ENCODE measurements around the gene THOC6. TPM values are rescaled to one million over a fixed set of nuclear protein-coding genes. Genes with fewer than 3 reads are reported as not detected.
"Not testable (repeated sequence)": the region's sequence is repeated elsewhere in the genome, so short reads cannot be mapped to it uniquely, and the experiment has no call there.

THOC6 gene
- total RNA-seq, 1 experiment from 2014 or later: 56.7 TPM

GRCh38 chr16:3051009-3051408 lies 27.2 kb downstream of the THOC6 start:
- no peaks in the 10 kb centered on the region for H3K9me3 ChIP-seq (ENCODE audit: control insufficient read depth, insufficient read depth, low read depth, low read length)
- no peak overlapping the region for H3K4me3 ChIP-seq (ENCODE audit: low read depth in 2 of 2, low read length in 2 of 2)
- ChIA-PET CTCF (no interaction called here), POLR2A (no interaction called here)
- H3K4me1 ChIP-seq (ENCODE audit: control insufficient read depth, insufficient read depth, low read length): no peaks in the 10 kb centered on the region
- no peaks in the 10 kb centered on the region for H3K36me3 ChIP-seq (ENCODE audit: control insufficient read depth, insufficient read depth, low read length)
- no peaks in the 10 kb centered on the region for H3K27me3 ChIP-seq (ENCODE audit: control insufficient read depth, insufficient read depth, low read length)
- intact Hi-C loops (cut with micrococcal nuclease; ENCODE audit: unreplicated experiment) (loop anchor here (10.0 kb wide), 1 partner anchor 74 kb away; no protein-coding TSS in a partner anchor), in situ Hi-C loops (cut with HindIII; ENCODE audit: low pct_unique_long_range_greater_than_20kb, low sequenced_read_pairs) (no loop called here)
- DNase-seq (ENCODE audit: low read depth, low spot score) (no peak), ATAC-seq (no peak)
- TF ChIP-seq REST (IDR thresholded peaks at IDR 0.05; ENCODE audit: insufficient read depth in 1 of 2, low read depth in 2 of 2, low read length in 1 of 2) (no peak), SIN3A (IDR thresholded peaks at IDR 0.05; ENCODE audit: borderline replicate concordance, insufficient read depth, low read depth, low read length) (no peak), POLR2AphosphoS5 (IDR thresholded peaks at IDR 0.05; ENCODE audit: low read depth, low read length) (no peak), TCF7L2 (IDR thresholded peaks at IDR 0.05; ENCODE audit: low read depth, low read length) (no peak), CTCF (IDR thresholded peaks at IDR 0.05) (no peak)
- no TSS peak for BruUV-seq (replicated peaks)
- H3K27ac ChIP-seq (ENCODE audit: low read length): no peak overlapping the region

- no peak for TF ChIP-seq TCF7L2 (IDR thresholded peaks at IDR 0.05; ENCODE audit: low read depth, low read length)
- no peak for TF ChIP-seq CTCF (IDR thresholded peaks at IDR 0.05)
- TF ChIP-seq POLR2AphosphoS5 (IDR thresholded peaks at IDR 0.05; ENCODE audit: low read depth, low read length): no peak
- TF ChIP-seq SIN3A (IDR thresholded peaks at IDR 0.05; ENCODE audit: borderline replicate concordance, insufficient read depth, low read depth, low read length): no peak
- TF ChIP-seq REST (IDR thresholded peaks at IDR 0.05; ENCODE audit: insufficient read depth in 1 of 2, low read depth in 2 of 2, low read length in 1 of 2): no peak
- ATAC-seq: no peak
- BruUV-seq (replicated peaks): no TSS peak
- no peak overlapping the region for H3K4me3 ChIP-seq (ENCODE audit: low read depth in 2 of 2, low read length in 2 of 2)
- no peaks in the 10 kb centered on the region for H3K27me3 ChIP-seq (ENCODE audit: control insufficient read depth, insufficient read depth, low read length)
- POLR2A ChIA-PET: no interaction called here
- CTCF ChIA-PET: no interaction called here
- no peak for DNase-seq (ENCODE audit: low read depth, low spot score)
- no peaks in the 10 kb centered on the region for H3K9me3 ChIP-seq (ENCODE audit: control insufficient read depth, insufficient read depth, low read depth, low read length)
- H3K4me1 ChIP-seq (ENCODE audit: control insufficient read depth, insufficient read depth, low read length): no peaks in the 10 kb centered on the region
- no peaks in the 10 kb centered on the region for H3K36me3 ChIP-seq (ENCODE audit: control insufficient read depth, insufficient read depth, low read length)
- intact Hi-C loops (cut with micrococcal nuclease; ENCODE audit: unreplicated experiment) (loop anchor here (10.0 kb wide), 1 partner anchor 73 kb away; no protein-coding TSS in a partner anchor), in situ Hi-C loops (cut with HindIII; ENCODE audit: low pct_unique_long_range_greater_than_20kb, low sequenced_read_pairs) (no loop called here)
- H3K27ac ChIP-seq (ENCODE audit: low read length): no peak overlapping the region
Observed at GRCh38 chr16:3051494-3051893, 27.7 kb downstream of the THOC6 start.

GRCh38 chr16:3052571-3053329 lies 28.9 kb downstream of the THOC6 start:
- H3K4me1 ChIP-seq (ENCODE audit: control insufficient read depth, insufficient read depth, low read length); POLR2A ChIA-PET; H3K36me3 ChIP-seq (ENCODE audit: control insufficient read depth, insufficient read depth, low read length); H3K27ac ChIP-seq (ENCODE audit: low read length); DNase-seq (ENCODE audit: low read depth, low spot score); H3K27me3 ChIP-seq (ENCODE audit: control insufficient read depth, insufficient read depth, low read length); in situ Hi-C loops (cut with HindIII; ENCODE audit: low pct_unique_long_range_greater_than_20kb, low sequenced_read_pairs); H3K9me3 ChIP-seq (ENCODE audit: control insufficient read depth, insufficient read depth, low read depth, low read length); ATAC-seq; H3K4me3 ChIP-seq (ENCODE audit: low read depth in 2 of 2, low read length in 2 of 2); BruUV-seq (replicated peaks): not testable (repeated sequence)
- CTCF ChIA-PET: interaction anchor here (0.9 kb wide), 1 partner anchor 135 kb away, joined by 4 read pairs; no protein-coding TSS in a partner anchor
- intact Hi-C loops (cut with micrococcal nuclease; ENCODE audit: unreplicated experiment): loop anchor here (10.0 kb wide), 1 partner anchor 72 kb away; no protein-coding TSS in a partner anchor
